ENCODE results near the gene EEFSEC.

DNA sequence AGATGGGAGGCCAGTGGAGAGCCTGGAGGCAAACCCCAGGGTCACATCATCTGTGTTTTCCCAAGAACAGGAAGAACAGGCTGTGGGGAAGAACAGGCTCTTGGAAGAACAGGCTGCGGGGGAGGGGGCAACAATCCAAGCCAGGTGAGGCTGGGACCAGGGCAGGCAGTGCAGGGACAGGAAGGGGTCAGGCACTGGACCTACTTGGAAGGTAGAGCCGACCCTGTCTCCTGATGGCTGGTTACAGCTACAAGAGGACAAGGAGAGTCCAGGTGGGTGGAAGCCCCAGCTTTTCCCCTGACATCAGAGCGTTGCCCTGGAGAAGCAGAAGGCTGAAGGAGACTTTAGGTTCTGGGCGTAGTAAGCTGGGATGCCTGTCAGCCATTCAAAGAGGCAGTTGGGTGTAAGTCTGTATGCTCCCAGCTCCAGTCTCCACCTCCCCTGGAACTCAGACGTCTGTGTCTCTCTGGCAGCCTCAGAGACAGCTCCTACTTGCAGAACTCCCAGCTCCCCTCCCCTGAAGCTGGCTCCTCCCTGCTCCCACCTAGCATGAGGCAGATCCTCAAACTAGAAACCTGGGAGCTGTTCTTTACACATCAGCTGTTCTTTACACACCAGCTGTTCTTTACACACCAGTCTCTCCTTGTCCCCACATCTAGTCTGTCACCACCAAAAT, 182.5 kb downstream of the EEFSEC start:
- TF ChIP-seq, protein P1, sequence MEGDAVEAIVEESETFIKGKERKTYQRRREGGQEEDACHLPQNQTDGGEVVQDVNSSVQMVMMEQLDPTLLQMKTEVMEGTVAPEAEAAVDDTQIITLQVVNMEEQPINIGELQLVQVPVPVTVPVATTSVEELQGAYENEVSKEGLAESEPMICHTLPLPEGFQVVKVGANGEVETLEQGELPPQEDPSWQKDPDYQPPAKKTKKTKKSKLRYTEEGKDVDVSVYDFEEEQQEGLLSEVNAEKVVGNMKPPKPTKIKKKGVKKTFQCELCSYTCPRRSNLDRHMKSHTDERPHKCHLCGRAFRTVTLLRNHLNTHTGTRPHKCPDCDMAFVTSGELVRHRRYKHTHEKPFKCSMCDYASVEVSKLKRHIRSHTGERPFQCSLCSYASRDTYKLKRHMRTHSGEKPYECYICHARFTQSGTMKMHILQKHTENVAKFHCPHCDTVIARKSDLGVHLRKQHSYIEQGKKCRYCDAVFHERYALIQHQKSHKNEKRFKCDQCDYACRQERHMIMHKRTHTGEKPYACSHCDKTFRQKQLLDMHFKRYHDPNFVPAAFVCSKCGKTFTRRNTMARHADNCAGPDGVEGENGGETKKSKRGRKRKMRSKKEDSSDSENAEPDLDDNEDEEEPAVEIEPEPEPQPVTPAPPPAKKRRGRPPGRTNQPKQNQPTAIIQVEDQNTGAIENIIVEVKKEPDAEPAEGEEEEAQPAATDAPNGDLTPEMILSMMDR (IDR thresholded peaks at IDR 0.05; ENCODE audit: control extremely low read depth in 1 of 3, insufficient read depth in 1 of 3, low read depth in 1 of 3, low read length in 3 of 3), result no peak
- TF ChIP-seq CTBP2 (IDR thresholded peaks at IDR 0.05; ENCODE audit: borderline replicate concordance, insufficient read depth, insufficient read length, low read length) (no peak), YY1 (IDR thresholded peaks at IDR 0.05; ENCODE audit: low read depth, low read length) (no peak), FOSL1 (IDR thresholded peaks at IDR 0.05; ENCODE audit: insufficient read depth, low read depth, low read length) (no peak)
